SU-DHL-6 (cell line): ENCODE data around the gene PTGDR.

Experiments
- H2AFZ ChIP-seq: fragments of 200-600 bp; sonication (generic); 2 replicates; pipeline ENCODE4 v1.6.1; 2014; ENCODE audit warnings: low read depth, mild to moderate bottlenecking, moderate library complexity, mixed read lengths, antibody characterized with exemption, low read length; ENCODE audit not compliant: severe bottlenecking
- H3F3A ChIP-seq: fragments of 200-600 bp; shearing (Covaris generic); 2 replicates; pipeline ENCODE4 v1.6.0; 2016; ENCODE audit warnings: antibody characterized with exemption, mild to moderate bottlenecking; ENCODE audit not compliant: insufficient read depth
- H3K27ac ChIP-seq: fragments of 200-600 bp; sonication (generic); 2 replicates; pipeline ENCODE4 v1.5.1; 2016; ENCODE audit warnings: low read depth, mild to moderate bottlenecking, low read length, moderate library complexity, mixed read lengths
- H3K27me3 ChIP-seq: fragments of 200-600 bp; sonication (generic), shearing (Covaris generic); 2 replicates; pipeline ENCODE4 v1.6.0; 2014; ENCODE audit warnings: mild to moderate bottlenecking, low read length
- H3K36me3 ChIP-seq: fragments of 200-600 bp; sonication (generic); 2 replicates; pipeline ENCODE4 v1.6.1; 2014; ENCODE audit warnings: mild to moderate bottlenecking, low read length, mixed read lengths
- H3K4me2 ChIP-seq: fragments of 300-600, 200-600 bp; shearing (Covaris generic), sonication (generic); 2 replicates; pipeline ENCODE4 v1.6.0; 2014; ENCODE audit warnings: low read length, low read depth, mild to moderate bottlenecking; ENCODE audit not compliant: poor library complexity, severe bottlenecking
- H3K4me3 ChIP-seq: fragments of 200-600 bp; sonication (generic); 2 replicates; pipeline ENCODE4 v1.5.1; 2014; ENCODE audit warnings: antibody characterized with exemption, low read length, mild to moderate bottlenecking, mixed read lengths; ENCODE audit not compliant: insufficient read depth, poor library complexity, severe bottlenecking
- H3K79me2 ChIP-seq: fragments of 200-600 bp; sonication (generic); 2 replicates; pipeline ENCODE4 v1.6.1; 2014; ENCODE audit warnings: mild to moderate bottlenecking, low read length, moderate library complexity; ENCODE audit not compliant: insufficient read depth
- H3K9ac ChIP-seq: fragments of 200-600 bp; sonication (generic); 2 replicates; pipeline ENCODE4 v1.7.0; 2014; ENCODE audit warnings: mild to moderate bottlenecking, low read length
- H3K9me2 ChIP-seq: fragments of 200-600 bp; sonication (generic); replicated peaks from 2 replicates; pipeline ENCODE4 v1.6.1; 2014; ENCODE audit warnings: low read length; ENCODE audit not compliant: insufficient read depth
- H3K9me3 ChIP-seq: fragments of 200-600 bp; sonication (generic); 2 replicates; pipeline ENCODE4 v1.6.1; 2014; ENCODE audit warnings: low read length, mixed read lengths; ENCODE audit not compliant: insufficient read depth
- H4K20me1 ChIP-seq: fragments of 200-600 bp; sonication (generic); 2 replicates; pipeline ENCODE4 v1.6.1; 2014; ENCODE audit warnings: low read depth, mild to moderate bottlenecking, antibody characterized with exemption, low read length, moderate library complexity, mixed read lengths
- CTCF ChIP-seq: fragments of 200-600 bp; sonication (generic); IDR thresholded peaks from one replicate; pipeline ENCODE4 v1.5.1; 2017; ENCODE audit warnings: antibody characterized with exemption, mild to moderate bottlenecking, low read length, moderate library complexity; ENCODE audit not compliant: insufficient read depth, poor library complexity, severe bottlenecking
- EZH2phosphoT487 ChIP-seq: fragments of 200-600 bp; sonication (generic), shearing (Covaris generic); conservative IDR thresholded peaks from 2 replicates; pipeline ENCODE4 v1.6.1; 2018; ENCODE audit warnings: mild to moderate bottlenecking, antibody characterized with exemption, low read length, moderate library complexity, mixed read lengths

PTGDR gene

GRCh38 chr14:52269982-52270381, 2.5 kb downstream of the PTGDR start:
- Histone ChIP-seq H3K4me2 (no peak overlapping the region), H2AFZ (no peak overlapping the region), H4K20me1 (no peaks in the 10 kb centered on the region), H3K36me3 (no peaks in the 10 kb centered on the region), H3K9me2 (no peaks in the 10 kb centered on the region), H3K79me2 (no peaks in the 10 kb centered on the region), H3K9ac (no peak overlapping the region), H3K9me3 (no peaks in the 10 kb centered on the region), H3F3A (no peaks in the 10 kb centered on the region), H3K27me3 (no peaks in the 10 kb centered on the region), H3K27ac (no peak overlapping the region), H3K4me3 (no peak overlapping the region)
- TF ChIP-seq CTCF: no peak
- no peak for TF ChIP-seq EZH2phosphoT487

- no peaks in the 10 kb centered on the region for H3K27me3 ChIP-seq
- no peak overlapping the region for H3K4me2 ChIP-seq
- H3K9me2 ChIP-seq: no peaks in the 10 kb centered on the region
- no peak overlapping the region for H3K27ac ChIP-seq
- H3K79me2 ChIP-seq: no peaks in the 10 kb centered on the region
- TF ChIP-seq CTCF (no peak), EZH2phosphoT487 (no peak)
- H4K20me1 ChIP-seq: no peaks in the 10 kb centered on the region
- no peaks in the 10 kb centered on the region for H3F3A ChIP-seq
- no peaks in the 10 kb centered on the region for H3K9me3 ChIP-seq
- H3K9ac ChIP-seq: no peak overlapping the region
- no peaks in the 10 kb centered on the region for H3K36me3 ChIP-seq
- H3K4me3 ChIP-seq: no peak overlapping the region
- H2AFZ ChIP-seq: no peak overlapping the region
Measured at GRCh38 chr14:52271538-52271937, 4.0 kb downstream of the PTGDR start.

GRCh38 chr14:52272375-52272774, 4.9 kb downstream of the PTGDR start:
- Histone ChIP-seq H3K9me3 (no peaks in the 10 kb centered on the region), H3K27me3 (no peaks in the 10 kb centered on the region), H3K9me2 (no peaks in the 10 kb centered on the region), H3K27ac (no peak overlapping the region), H3K4me2 (no peak overlapping the region), H3K4me3 (no peak overlapping the region), H3K9ac (no peak overlapping the region), H2AFZ (no peak overlapping the region), H3K36me3 (no peaks in the 10 kb centered on the region), H3K79me2 (no peaks in the 10 kb centered on the region), H3F3A (no peaks in the 10 kb centered on the region), H4K20me1 (no peaks in the 10 kb centered on the region)
- TF ChIP-seq EZH2phosphoT487: no peak
- no peak for TF ChIP-seq CTCF

- H3K9me3 ChIP-seq: no peaks in the 10 kb centered on the region
- H3K27ac ChIP-seq: no peak overlapping the region
- no peak for TF ChIP-seq EZH2phosphoT487
- TF ChIP-seq CTCF: no peak
- H3K9ac ChIP-seq: no peak overlapping the region
- no peaks in the 10 kb centered on the region for H3K79me2 ChIP-seq
- no peaks in the 10 kb centered on the region for H3F3A ChIP-seq
- no peak overlapping the region for H3K4me2 ChIP-seq
- H3K36me3 ChIP-seq: no peaks in the 10 kb centered on the region
- no peak overlapping the region for H3K4me3 ChIP-seq
- H3K9me2 ChIP-seq: no peaks in the 10 kb centered on the region
- H2AFZ ChIP-seq: no peak overlapping the region
- H3K27me3 ChIP-seq: no peaks in the 10 kb centered on the region
- no peaks in the 10 kb centered on the region for H4K20me1 ChIP-seq
Measured at GRCh38 chr14:52275372-52275771, 7.9 kb downstream of the PTGDR start.
